Measurements from ENCODE around the gene ATP5F1E.

Gene ATP5F1E

DNA sequence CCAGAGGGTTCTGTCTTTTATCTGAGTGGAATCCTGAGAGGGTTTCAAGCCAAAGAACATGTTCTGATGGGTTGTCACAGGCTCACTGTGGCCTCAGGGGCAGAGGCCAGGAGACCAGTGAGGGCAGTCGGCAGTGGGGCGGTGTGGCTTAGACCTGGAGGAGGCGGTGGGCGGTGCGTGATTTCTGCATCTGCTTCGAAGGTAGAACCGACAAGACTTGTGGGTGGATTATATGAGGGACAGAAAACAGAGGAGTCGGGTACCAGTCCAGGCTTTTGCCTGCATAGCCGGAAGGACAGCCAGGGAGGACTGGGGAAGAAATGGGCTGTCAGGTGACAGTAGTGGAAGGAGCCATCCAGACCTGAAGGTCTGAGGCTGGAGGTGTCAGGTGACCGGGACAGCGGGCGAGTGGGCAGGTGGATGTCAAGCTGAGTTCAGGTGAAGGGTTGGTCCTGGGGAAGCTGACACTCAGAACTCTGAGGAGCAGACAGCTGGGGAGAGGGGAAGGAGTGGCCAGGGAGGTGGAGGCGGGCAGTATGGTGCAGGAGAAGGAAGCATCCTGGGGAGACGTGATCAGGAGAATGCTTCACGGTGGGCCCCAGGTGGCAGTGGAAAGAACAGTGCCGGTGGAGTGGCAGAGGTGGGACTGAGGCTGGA, 28.2 kb downstream of the ATP5F1E start:
- TF ChIP-seq CREB1 (IDR thresholded peaks at IDR 0.05; ENCODE audit: low read depth) (no peak), ZBTB7A (IDR thresholded peaks at IDR 0.05; ENCODE audit: low read depth) (no peak), RAD21 (IDR thresholded peaks at IDR 0.05; ENCODE audit: low read depth) (no peak), TAF1 (IDR thresholded peaks at IDR 0.05; ENCODE audit: low read depth) (no peak), YY1 (IDR thresholded peaks at IDR 0.05; ENCODE audit: low read depth) (no peak), TEAD4 (IDR thresholded peaks at IDR 0.05) (no peak), TCF12 (IDR thresholded peaks at IDR 0.05; ENCODE audit: low read depth) (no peak), EP300 (IDR thresholded peaks at IDR 0.05; ENCODE audit: borderline replicate concordance) (no peak), CEBPB (IDR thresholded peaks at IDR 0.05) (no peak), EGR1 (IDR thresholded peaks at IDR 0.05) (no peak), NFIC (IDR thresholded peaks at IDR 0.05) (no peak)
- TF ChIP-seq, protein P1, sequence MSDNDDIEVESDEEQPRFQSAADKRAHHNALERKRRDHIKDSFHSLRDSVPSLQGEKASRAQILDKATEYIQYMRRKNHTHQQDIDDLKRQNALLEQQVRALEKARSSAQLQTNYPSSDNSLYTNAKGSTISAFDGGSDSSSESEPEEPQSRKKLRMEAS (IDR thresholded peaks at IDR 0.05) = no peak
- TF ChIP-seq, protein P2, sequence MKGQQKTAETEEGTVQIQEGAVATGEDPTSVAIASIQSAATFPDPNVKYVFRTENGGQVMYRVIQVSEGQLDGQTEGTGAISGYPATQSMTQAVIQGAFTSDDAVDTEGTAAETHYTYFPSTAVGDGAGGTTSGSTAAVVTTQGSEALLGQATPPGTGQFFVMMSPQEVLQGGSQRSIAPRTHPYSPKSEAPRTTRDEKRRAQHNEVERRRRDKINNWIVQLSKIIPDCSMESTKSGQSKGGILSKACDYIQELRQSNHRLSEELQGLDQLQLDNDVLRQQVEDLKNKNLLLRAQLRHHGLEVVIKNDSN (IDR thresholded peaks at IDR 0.05) = no peak
- TF ChIP-seq, protein P3, sequence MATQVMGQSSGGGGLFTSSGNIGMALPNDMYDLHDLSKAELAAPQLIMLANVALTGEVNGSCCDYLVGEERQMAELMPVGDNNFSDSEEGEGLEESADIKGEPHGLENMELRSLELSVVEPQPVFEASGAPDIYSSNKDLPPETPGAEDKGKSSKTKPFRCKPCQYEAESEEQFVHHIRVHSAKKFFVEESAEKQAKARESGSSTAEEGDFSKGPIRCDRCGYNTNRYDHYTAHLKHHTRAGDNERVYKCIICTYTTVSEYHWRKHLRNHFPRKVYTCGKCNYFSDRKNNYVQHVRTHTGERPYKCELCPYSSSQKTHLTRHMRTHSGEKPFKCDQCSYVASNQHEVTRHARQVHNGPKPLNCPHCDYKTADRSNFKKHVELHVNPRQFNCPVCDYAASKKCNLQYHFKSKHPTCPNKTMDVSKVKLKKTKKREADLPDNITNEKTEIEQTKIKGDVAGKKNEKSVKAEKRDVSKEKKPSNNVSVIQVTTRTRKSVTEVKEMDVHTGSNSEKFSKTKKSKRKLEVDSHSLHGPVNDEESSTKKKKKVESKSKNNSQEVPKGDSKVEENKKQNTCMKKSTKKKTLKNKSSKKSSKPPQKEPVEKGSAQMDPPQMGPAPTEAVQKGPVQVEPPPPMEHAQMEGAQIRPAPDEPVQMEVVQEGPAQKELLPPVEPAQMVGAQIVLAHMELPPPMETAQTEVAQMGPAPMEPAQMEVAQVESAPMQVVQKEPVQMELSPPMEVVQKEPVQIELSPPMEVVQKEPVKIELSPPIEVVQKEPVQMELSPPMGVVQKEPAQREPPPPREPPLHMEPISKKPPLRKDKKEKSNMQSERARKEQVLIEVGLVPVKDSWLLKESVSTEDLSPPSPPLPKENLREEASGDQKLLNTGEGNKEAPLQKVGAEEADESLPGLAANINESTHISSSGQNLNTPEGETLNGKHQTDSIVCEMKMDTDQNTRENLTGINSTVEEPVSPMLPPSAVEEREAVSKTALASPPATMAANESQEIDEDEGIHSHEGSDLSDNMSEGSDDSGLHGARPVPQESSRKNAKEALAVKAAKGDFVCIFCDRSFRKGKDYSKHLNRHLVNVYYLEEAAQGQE (IDR thresholded peaks at IDR 0.05; ENCODE audit: low read depth) = no peak

DNA sequence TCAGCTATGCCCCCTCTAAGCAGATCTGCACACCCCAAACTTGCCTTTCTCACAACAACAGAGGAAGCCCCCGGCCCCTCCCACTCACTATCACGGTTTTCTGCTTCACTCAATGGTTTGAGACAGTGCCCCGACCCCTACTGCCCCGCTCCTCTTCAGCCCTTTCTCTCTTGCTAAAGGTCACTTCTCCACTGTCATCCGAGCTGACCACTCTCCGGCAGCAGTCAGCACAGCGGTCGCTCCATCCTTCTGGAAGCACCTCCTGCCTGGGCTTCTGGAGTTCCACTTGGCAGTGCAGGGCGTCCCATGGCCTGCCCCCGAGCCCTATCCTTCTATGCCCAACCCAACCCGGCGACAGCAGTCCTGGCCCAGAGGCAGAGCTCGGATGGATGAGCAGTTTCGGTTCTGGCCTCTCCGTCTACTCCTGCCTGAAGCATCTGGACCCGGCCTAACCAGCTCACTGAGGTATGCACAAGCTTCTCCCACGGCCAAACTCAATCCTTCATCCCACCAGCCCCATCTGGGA, 29.2 kb downstream of the ATP5F1E start:
- TF ChIP-seq, protein P3 (IDR thresholded peaks at IDR 0.05; ENCODE audit: low read depth) = no peak
- no peak for TF ChIP-seq EP300 (IDR thresholded peaks at IDR 0.05; ENCODE audit: borderline replicate concordance)
- TF ChIP-seq EGR1 (IDR thresholded peaks at IDR 0.05) = no peak
- no peak for TF ChIP-seq TCF12 (IDR thresholded peaks at IDR 0.05; ENCODE audit: low read depth)
- no peak for TF ChIP-seq CREB1 (IDR thresholded peaks at IDR 0.05; ENCODE audit: low read depth)
- TF ChIP-seq CEBPB (IDR thresholded peaks at IDR 0.05) = no peak
- TF ChIP-seq NFIC (IDR thresholded peaks at IDR 0.05) = no peak
- TF ChIP-seq TEAD4 (IDR thresholded peaks at IDR 0.05) = no peak
- TF ChIP-seq TAF1 (IDR thresholded peaks at IDR 0.05; ENCODE audit: low read depth) = no peak
- TF ChIP-seq, protein P2 (IDR thresholded peaks at IDR 0.05) = no peak
- TF ChIP-seq, protein P1 (IDR thresholded peaks at IDR 0.05) = no peak
- TF ChIP-seq RAD21 (IDR thresholded peaks at IDR 0.05; ENCODE audit: low read depth) = no peak
- no peak for TF ChIP-seq YY1 (IDR thresholded peaks at IDR 0.05; ENCODE audit: low read depth)

DNA sequence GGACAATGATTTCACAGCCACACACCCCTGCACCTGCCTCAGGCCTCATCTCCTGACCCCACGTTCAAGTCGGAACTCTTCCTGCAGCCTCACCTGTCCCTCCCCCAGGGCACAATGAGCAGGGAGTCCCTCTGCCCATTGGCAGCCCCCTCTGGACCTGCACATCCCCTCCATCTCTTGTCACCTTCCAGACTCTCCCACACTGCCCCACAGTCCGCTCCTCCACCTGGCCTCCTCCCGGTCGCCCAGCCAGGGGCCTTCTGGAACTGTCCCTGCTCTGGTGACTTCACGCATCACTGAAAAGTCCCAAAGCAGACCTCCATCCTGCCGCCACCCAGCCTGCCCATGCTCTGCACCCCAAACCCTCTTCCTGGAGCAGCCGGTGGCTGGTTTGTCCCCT, 29.7 kb downstream of the ATP5F1E start:
- no peak for TF ChIP-seq CEBPB (IDR thresholded peaks at IDR 0.05)

DNA sequence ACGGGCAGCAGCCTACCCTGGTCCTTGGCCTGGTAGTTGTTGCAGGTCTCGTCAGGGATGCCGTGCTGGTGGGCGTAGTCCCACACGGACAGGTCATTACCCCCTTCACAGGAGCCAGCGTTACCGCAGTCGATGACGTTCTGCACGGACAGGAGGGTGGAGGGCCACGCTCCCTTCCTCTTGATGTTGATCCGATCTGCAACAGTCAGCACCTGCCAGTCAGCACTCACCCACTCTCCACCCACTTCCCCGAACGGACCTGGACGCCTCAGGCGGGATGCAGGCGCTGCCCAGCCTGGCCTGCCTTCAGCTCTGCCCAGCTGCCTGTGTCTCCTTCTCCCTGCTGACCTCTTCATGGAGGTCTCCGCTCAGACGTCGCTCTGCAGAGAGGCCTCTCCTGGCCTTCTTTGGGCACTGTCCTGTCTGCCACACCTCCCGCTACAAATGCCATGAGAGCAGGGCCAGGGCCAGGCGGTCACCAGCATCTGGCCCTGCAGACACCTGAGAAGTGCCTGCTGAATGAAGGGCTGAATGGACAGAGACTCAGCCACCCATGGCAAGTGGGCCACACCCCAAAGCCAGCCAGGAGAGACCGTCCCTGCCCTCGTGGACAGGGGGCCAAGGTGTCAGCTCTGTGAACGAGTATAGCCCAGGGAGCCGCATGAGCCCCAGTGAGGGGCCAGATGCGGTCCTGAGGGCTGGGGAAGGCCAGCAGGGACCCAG, 30.5 kb downstream of the ATP5F1E start:
- no peak for TF ChIP-seq EP300 (IDR thresholded peaks at IDR 0.05; ENCODE audit: borderline replicate concordance)
- no peak for TF ChIP-seq TCF12 (IDR thresholded peaks at IDR 0.05; ENCODE audit: low read depth)
- TF ChIP-seq TEAD4 (IDR thresholded peaks at IDR 0.05) = no peak
- TF ChIP-seq, protein P2 (IDR thresholded peaks at IDR 0.05) = no peak
- no peak for TF ChIP-seq RAD21 (IDR thresholded peaks at IDR 0.05; ENCODE audit: low read depth)
- TF ChIP-seq CREB1 (IDR thresholded peaks at IDR 0.05; ENCODE audit: low read depth) = no peak
- TF ChIP-seq ZBTB7A (IDR thresholded peaks at IDR 0.05; ENCODE audit: low read depth) = no peak
- TF ChIP-seq FOXM1 (IDR thresholded peaks at IDR 0.05; ENCODE audit: borderline replicate concordance, low read depth) = no peak
- TF ChIP-seq, protein P3 (IDR thresholded peaks at IDR 0.05; ENCODE audit: low read depth) = no peak
- no peak for TF ChIP-seq TAF1 (IDR thresholded peaks at IDR 0.05; ENCODE audit: low read depth)
